K562 (cell line): Measurements from ENCODE around the gene CEND1. TPM values are rescaled to one million over a fixed set of nuclear protein-coding genes. Genes with fewer than 3 reads are reported as not detected.

Experiments
- ATF6 ChIP-seq: sonication (generic); formaldehyde crosslinking; IDR thresholded peaks from 2 replicates; pipeline ENCODE4 v1.4.0; 2020; ENCODE audit warnings: mild to moderate bottlenecking, missing genetic modification reagents
- CHD4 ChIP-seq: fragments of 200-600 bp; sonication (generic); IDR thresholded peaks from 3 replicates; pipeline ENCODE4 v1.6.1; 2012; ENCODE audit warnings: low read depth, mild to moderate bottlenecking, mixed read lengths, low read length, inconsistent platforms; ENCODE audit not compliant: insufficient read depth, insufficient replicate concordance, poor library complexity, severe bottlenecking
- FOS ChIP-seq: IDR thresholded peaks from 3 replicates; pipeline ENCODE4 v1.6.1; 2011; ENCODE audit not compliant: insufficient read length; ENCODE audit errors: extremely low read depth
- HDAC2 ChIP-seq: fragments of 450-650 bp; IDR thresholded peaks from 2 replicates; pipeline ENCODE4 v1.6.1; 2016; ENCODE audit warnings: mild to moderate bottlenecking
- NCOR1 ChIP-seq: fragments of 450-650 bp; IDR thresholded peaks from 2 replicates; pipeline ENCODE4 v1.6.1; 2016; ENCODE audit warnings: mild to moderate bottlenecking, moderate library complexity
- PTRF ChIP-seq: fragments of 450-650 bp; IDR thresholded peaks from 2 replicates; pipeline ENCODE4 v1.6.1; 2016; ENCODE audit warnings: mild to moderate bottlenecking, missing genetic modification characterization, missing compliant biosample characterization
- RAD51 ChIP-seq: fragments of 450-650 bp; IDR thresholded peaks from 2 replicates; pipeline ENCODE4 v1.7.1; 2016; ENCODE audit warnings: low read depth, mild to moderate bottlenecking, borderline replicate concordance
- SAFB ChIP-seq: fragments of 200-400 bp; formaldehyde crosslinking; IDR thresholded peaks from 2 replicates; pipeline ENCODE4 v1.6.1; 2017; ENCODE audit warnings: low read depth, low read length, borderline replicate concordance
- SIN3A ChIP-seq, 2 experiments: fragments of 150-350 bp in 1 of 2; IDR thresholded peaks; 2 replicates each; pipeline ENCODE4 v1.6.1; 2011 to 2016; ENCODE audit warnings: borderline replicate concordance in 2 of 2, low read depth in 2 of 2, low read length in 2 of 2, mild to moderate bottlenecking in 2 of 2, moderate library complexity in 2 of 2; ENCODE audit not compliant: control insufficient read depth in 1 of 2
- SMAD4 ChIP-seq: fragments of 250-450 bp; sonication (Bioruptor Pico); conservative IDR thresholded peaks from 2 replicates; pipeline ENCODE4 v1.8.0; 2021; ENCODE audit warnings: inconsistent platforms, mild to moderate bottlenecking, moderate library complexity
- SOX6 ChIP-seq: fragments of 450-650 bp; IDR thresholded peaks from 2 replicates; pipeline ENCODE4 v1.6.1; 2014; ENCODE audit warnings: mild to moderate bottlenecking
- SRSF1 ChIP-seq: fragments of 200-400 bp; formaldehyde crosslinking; IDR thresholded peaks from 2 replicates; pipeline ENCODE4 v1.6.1; 2017; ENCODE audit warnings: mild to moderate bottlenecking, low read depth, low read length, moderate library complexity
- TAF9B ChIP-seq: fragments of 450-650 bp; IDR thresholded peaks from 2 replicates; pipeline ENCODE4 v1.6.1; 2018; ENCODE audit warnings: mild to moderate bottlenecking; ENCODE audit not compliant: partially characterized antibody
- ZBTB11 ChIP-seq, 3 experiments: fragments of 200-800 bp in 1 of 3; fragments of 250-450 bp in 1 of 3; fragments of 450-650 bp in 1 of 3; sonication (Bioruptor Pico) in 1 of 3; sonication (Bioruptor generic) in 1 of 3; formaldehyde crosslinking in 1 of 3; IDR thresholded peaks; 2 replicates each; pipeline versions ENCODE4 v1.6.1 to v1.8.0; 2016 to 2022; ENCODE audit warnings: mild to moderate bottlenecking in 2 of 3, missing genetic modification characterization in 2 of 3, missing compliant biosample characterization in 1 of 3, moderate library complexity in 1 of 3
- ZNF134 ChIP-seq: fragments of 250-450 bp; sonication (Bioruptor Pico); conservative IDR thresholded peaks from 2 replicates; pipeline ENCODE4 v1.4.0; 2020
- ZNF175 ChIP-seq: fragments of 200-800 bp; sonication (Bioruptor generic); IDR thresholded peaks from 2 replicates; pipeline ENCODE4 v1.6.1; 2016; ENCODE audit warnings: low read depth, mild to moderate bottlenecking, missing genetic modification characterization, missing compliant biosample characterization
- ZNF282 ChIP-seq: sonication (generic); formaldehyde crosslinking; IDR thresholded peaks from 2 replicates; pipeline ENCODE4 v1.8.1; 2023; ENCODE audit warnings: missing genetic modification reagents
- ZNF449 ChIP-seq: fragments of 250-450 bp; sonication (Bioruptor Pico); IDR thresholded peaks from 2 replicates; pipeline ENCODE4 v1.8.0; 2022; ENCODE audit warnings: moderate library complexity, mild to moderate bottlenecking, inconsistent platforms
- ZNF830 ChIP-seq: fragments of 250-450 bp; sonication (Bioruptor Pico); IDR thresholded peaks from 2 replicates; pipeline ENCODE4 v1.5.0; 2021; ENCODE audit warnings: mild to moderate bottlenecking
- polyA plus RNA-seq, 8 experiments: library from polyadenylated mRNA; depleted of rRNA in 4 of 8; stranded (reverse) in 5 of 8; unstranded in 3 of 8; fragments of >200 nt; fragmentation: Nextera tagmentation in 2 of 8; fragmentation: Illumina TruSeq in 1 of 8; extraction: Ambion mirVana in 2 of 8; extraction: Trizol in 1 of 8; gene quantifications; 2 replicates each; pipeline versions ENCODE4 v1.2.1 to v1.2.3, GENCODE V29; 2011 to 2014; ENCODE audit warnings: inconsistent platforms in 1 of 8, missing spikeins in 1 of 8
- total RNA-seq, 7 experiments: library from RNA; depleted of rRNA in 6 of 7; stranded (reverse); fragments of >200 nt in 6 of 7; fragmentation: Illumina TruSeq in 2 of 7; extraction: Trizol in 2 of 7; gene quantifications; 2 replicates each; pipeline versions ENCODE4 v1.2.1 to v1.2.3, GENCODE V29; 2011 to 2021; ENCODE audit warnings: low replicate concordance in 1 of 7

CEND1 gene
- total and polyA plus RNA-seq, 9 of the 15 experiments (the other 6 are each of a cell fraction or from before 2014, with no cell fraction given) = 0.13 to 0.18 (median 0.16) TPM; not detected in 6

- TF ChIP-seq ZBTB11 (CRISPR knock-in tag; IDR thresholded peaks at IDR 0.05) = peak in 2 of 3 experiments; percentile 34 to 83; a peak in 2 of 6 replicates
- TF ChIP-seq CHD4 = no peak
- no peak for TF ChIP-seq ZNF449 (CRISPR knock-in tag)
- TF ChIP-seq ATF6 = no peak
- no peak for TF ChIP-seq FOS
- no peak for TF ChIP-seq ZNF282 (CRISPR knock-in tag)
- 0 out of 2 replicates have a peak, but pooled peaks have one; percentile 14 for TF ChIP-seq SOX6
- TF ChIP-seq SRSF1 = no peak
- no peak for TF ChIP-seq RAD51
- 0 out of 2 replicates have a peak, but pooled peaks have one; percentile 19 for TF ChIP-seq ZNF830 (CRISPR knock-in tag)
- no peak for TF ChIP-seq SIN3A (IDR thresholded peaks at IDR 0.05; ENCODE audit: borderline replicate concordance in 2 of 2, control insufficient read depth in 1 of 2, low read depth in 2 of 2, low read length in 2 of 2)
- peak; percentile 85 for TF ChIP-seq HDAC2
- no peak for TF ChIP-seq PTRF (tag)
- TF ChIP-seq ZNF175 (CRISPR knock-in tag) = no peak
- no peak for TF ChIP-seq ZNF134 (CRISPR knock-in tag)
- TF ChIP-seq SMAD4 (CRISPR knock-in tag) = peak; percentile 77
- TF ChIP-seq NCOR1 = peak; percentile 31
- TF ChIP-seq SAFB = no peak
- no peak for TF ChIP-seq TAF9B
Observed at GRCh38 chr11:827146-827896, 37.4 kb upstream of the CEND1 start (continued).
